GM13976 (cell line): ENCODE results near the gene TRABD2B.

Source experiments
- DNase-seq: peaks from one replicate; pipeline ENCODE4 v3.0.0; 2012; ENCODE audit warnings: low spot score
- CTCF ChIP-seq: IDR thresholded peaks from 2 replicates; pipeline ENCODE4 v1.5.1; 2012; ENCODE audit warnings: borderline replicate concordance, mild to moderate bottlenecking; ENCODE audit not compliant: insufficient read depth; ENCODE audit errors: extremely low read depth, missing control alignments, control extremely low read depth
- in situ Hi-C: fragments of 300-500 bp; cut with MboI; formaldehyde crosslinking; loops from one replicate; pipeline ENCODE4 v1.12.0; 2022; ENCODE audit warnings: low sequenced_read_pairs, mixed read lengths, inconsistent platforms; ENCODE audit not compliant: unreplicated experiment

Gene TRABD2B

GRCh38 chr1:48021792-48022191, 24.6 kb upstream of the TRABD2B start:
- DNase-seq: no peak
- in situ Hi-C loops: no loop called here
- TF ChIP-seq CTCF: no peak

- no peak for TF ChIP-seq CTCF
- in situ Hi-C loops: no loop called here
- no peak for DNase-seq
Measured at GRCh38 chr1:48019714-48020315, 22.6 kb upstream of the TRABD2B start.

GRCh38 chr1:48018799-48019198, 21.6 kb upstream of the TRABD2B start:
- TF ChIP-seq CTCF: no peak
- DNase-seq: no peak
- in situ Hi-C loops: no loop called here

GRCh38 chr1:48017716-48018115, 20.5 kb upstream of the TRABD2B start:
- no peak for TF ChIP-seq CTCF
- in situ Hi-C loops: no loop called here
- no peak for DNase-seq

GRCh38 chr1:48016515-48016914, 19.3 kb upstream of the TRABD2B start:
- DNase-seq: no peak
- in situ Hi-C loops: no loop called here
- TF ChIP-seq CTCF: no peak

- in situ Hi-C loops: no loop called here
- DNase-seq: no peak
- TF ChIP-seq CTCF: no peak
Measured at GRCh38 chr1:48013270-48013669, 16.1 kb upstream of the TRABD2B start.
